Stimulated activated CD8-positive, alpha-beta memory T cell treated with anti-CD3 and anti-CD28 coated beads, Interleukin-15, amount 100 ng/mL, for 48 hours (primary cell): ENCODE results near the gene IGF2.

Experiments used
- DNase-seq, 2 donors: peaks; one replicate each; pipeline ENCODE4 v3.0.0-alpha.2; 2020; ENCODE audit warnings: low read depth in 2 of 2

The IGF2 gene

GRCh38 chr11:2092464-2092910 is 46.7 kb downstream of the IGF2 start:
- DNase-seq: no peak

GRCh38 chr11:2091786-2092463 is 47.3 kb downstream of the IGF2 start:
- DNase-seq: no peak

- DNase-seq: no peak
Observed at GRCh38 chr11:2091112-2091746, 48.0 kb downstream of the IGF2 start.

DNA sequence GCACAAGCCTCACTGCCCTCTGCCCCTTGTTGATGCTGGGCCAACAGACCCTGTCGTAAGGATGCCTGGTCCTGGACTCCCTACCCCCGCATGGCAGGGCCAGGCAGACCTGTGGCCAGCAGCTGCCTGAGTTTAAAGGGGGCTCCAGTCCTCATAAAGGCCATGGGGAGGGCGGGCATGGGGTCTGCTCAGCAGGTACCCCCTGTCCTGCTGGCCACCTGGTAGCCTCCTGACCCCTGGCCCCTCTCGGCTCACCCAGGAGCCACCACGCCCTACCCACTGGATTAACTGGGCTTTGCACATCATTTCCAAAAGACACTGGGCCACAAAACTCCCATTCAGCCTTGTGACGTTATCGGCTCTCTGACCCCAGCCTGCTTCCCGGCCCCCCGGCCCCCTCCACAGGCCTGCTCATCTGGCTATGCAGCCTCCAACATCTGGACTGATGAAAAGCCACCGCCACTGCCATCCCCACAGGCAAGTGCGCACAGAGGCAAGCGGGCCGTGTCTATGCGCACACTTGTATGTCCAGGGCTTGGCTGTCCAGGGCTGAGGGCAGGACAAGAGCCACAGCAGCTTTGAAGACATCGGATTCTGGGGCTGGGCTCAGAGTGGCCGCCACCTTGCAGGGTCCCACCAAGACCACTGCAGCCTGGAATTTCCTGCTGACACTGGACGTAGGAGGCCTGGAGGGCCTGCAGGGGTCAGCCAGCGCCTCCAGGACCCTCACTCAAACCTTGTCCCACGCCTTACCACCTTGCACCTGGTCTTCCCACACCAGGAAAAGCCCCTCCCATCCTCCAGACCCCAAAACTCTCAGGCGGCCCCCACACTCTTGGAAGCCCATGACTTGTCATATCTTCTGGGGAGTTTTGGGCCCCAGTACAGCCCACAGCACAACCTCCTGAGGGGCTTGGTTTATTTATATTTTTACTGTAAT is 48.7 kb downstream of the IGF2 start:
- DNase-seq: no peak

GRCh38 chr11:2089536-2090165 is 49.5 kb downstream of the IGF2 start:
- DNase-seq: peak; percentile 14 to 28

DNA sequence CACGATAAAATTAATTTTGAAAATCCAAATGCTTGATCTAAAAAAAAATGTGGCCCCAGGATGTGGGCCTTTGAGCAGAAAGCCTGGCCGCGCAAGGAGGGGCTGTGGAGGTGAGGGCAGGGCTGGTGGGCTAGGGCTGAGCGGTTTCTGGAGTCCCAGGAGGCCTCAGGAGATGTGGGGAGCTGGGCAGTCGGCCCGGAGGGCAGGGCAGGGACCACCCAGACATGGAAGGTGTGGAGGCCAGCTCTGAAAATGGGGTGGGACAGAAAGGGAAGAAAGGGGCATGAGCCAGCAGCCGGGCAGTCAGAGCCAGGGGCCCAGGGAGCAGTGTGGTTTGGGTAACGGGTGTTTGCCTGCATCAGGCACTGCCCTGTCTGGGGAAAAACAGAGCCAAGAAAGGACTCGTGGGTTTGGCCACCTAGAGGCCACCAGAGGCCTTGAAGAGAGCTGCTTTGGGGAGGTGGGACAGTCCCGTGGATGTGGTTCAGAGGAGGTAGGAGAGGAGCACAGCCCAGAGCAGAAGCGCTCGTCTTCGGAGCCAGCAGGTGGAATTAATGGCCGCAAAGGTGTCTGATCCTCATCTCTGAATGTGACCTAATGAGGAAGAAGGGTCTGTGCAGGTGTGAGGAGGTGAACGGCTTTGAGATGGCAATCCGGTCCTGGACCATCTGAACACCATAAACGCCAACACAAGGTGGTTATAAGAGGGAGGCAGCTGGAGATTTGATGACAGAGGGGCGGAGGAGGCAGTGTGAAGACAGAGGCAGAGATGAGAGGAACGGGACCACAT is 50.2 kb downstream of the IGF2 start:
- no peak for DNase-seq

- no peak for DNase-seq
Observed at GRCh38 chr11:2088284-2088683, 50.9 kb downstream of the IGF2 start.

- no peak for DNase-seq
Observed at GRCh38 chr11:2086239-2087040, 52.7 kb downstream of the IGF2 start.

DNA sequence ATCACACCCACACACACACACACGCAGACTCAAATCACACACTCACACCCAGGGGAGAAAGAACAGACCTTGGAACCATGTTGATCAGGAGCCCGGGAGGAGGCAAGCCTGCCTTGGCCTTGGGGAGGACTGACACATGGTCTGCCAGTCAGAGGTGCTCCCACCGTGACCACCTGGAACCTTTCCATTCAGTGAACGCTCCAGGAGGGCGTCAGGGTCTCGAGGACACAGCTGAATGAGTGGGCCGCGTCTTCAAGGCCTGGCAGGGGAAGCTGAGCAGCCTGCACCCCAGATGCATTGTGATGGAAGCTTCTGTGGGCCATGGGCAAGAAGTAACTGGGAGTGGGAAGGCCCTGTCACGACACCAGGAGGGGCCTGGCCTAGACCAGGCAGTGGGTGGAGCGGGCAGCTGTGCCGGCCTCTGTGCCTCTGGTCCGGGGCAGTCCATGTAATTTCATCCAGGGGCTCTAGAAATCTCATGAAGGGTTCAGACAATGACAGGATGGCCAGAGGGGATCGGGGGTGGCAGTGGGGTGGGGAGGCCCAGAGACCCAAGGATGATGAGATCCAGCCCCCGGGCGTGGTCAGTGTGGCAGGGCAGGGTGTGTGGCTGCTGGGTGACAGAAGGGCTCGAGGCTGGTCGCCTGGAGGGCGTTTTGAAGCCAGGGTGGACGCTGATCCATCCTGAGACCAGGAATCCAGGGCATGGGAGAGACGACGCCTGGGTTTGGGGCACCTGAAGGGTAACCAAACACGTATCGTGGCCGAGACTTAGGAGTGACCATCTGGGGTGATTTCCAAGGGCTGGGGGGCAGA is 53.7 kb downstream of the IGF2 start:
- no peak for DNase-seq

- no peak for DNase-seq
Observed at GRCh38 chr11:2084721-2085120, 54.5 kb downstream of the IGF2 start.
